Lower lobe of right lung (tissue), 2 donors: ENCODE results near the gene PRKG2. TPM values are rescaled to one million over a fixed set of nuclear protein-coding genes. Genes with fewer than 3 reads are reported as not detected.

Source experiments
- ATAC-seq, 2 donors: fragments of 200-7000 bp; cut with Tn5 transposase; one replicate each; pipeline ENCODE4 v1.9.1; 2020 to 2022; ENCODE audit warnings: mild to moderate bottlenecking in 2 of 2, moderate library complexity in 2 of 2
- DNase-seq: peaks from one replicate; pipeline ENCODE4 v3.0.0-alpha.2; 2020
- H3K27ac ChIP-seq: fragments of 200-600 bp; one replicate; pipeline ENCODE4 v1.8.0; 2022
- H3K27me3 ChIP-seq: fragments of 200-600 bp; one replicate; pipeline ENCODE4 v1.8.0; 2022; ENCODE audit warnings: low read depth
- H3K36me3 ChIP-seq: fragments of 200-600 bp; one replicate; pipeline ENCODE4 v1.8.0; 2022; ENCODE audit warnings: mild to moderate bottlenecking
- H3K4me1 ChIP-seq: fragments of 200-600 bp; one replicate; pipeline ENCODE4 v1.8.0; 2022
- H3K4me3 ChIP-seq: fragments of 200-600 bp; one replicate; pipeline ENCODE4 v1.8.0; 2022; ENCODE audit warnings: mild to moderate bottlenecking
- H3K9me3 ChIP-seq: fragments of 200-600 bp; one replicate; pipeline ENCODE4 v1.8.0; 2022
- CTCF ChIP-seq: fragments of 200-600 bp; IDR thresholded peaks from one replicate; pipeline ENCODE4 v1.8.0; 2022; ENCODE audit warnings: antibody characterized with exemption, mild to moderate bottlenecking
- intact Hi-C: fragments of 100-400 bp; cut with DNase I; formaldehyde crosslinking; loops from one replicate; pipeline ENCODE4 v1.11.0; 2022
- total RNA-seq: library from RNA; stranded (reverse); fragmentation: NEBNext Ultra II Directional; extraction: Animal tissue kit (Norgen Biotek cat#: 25700); gene quantifications from one replicate; pipeline ENCODE4 v1.2.1, GENCODE V29; 2021
- donor health status: DM: no; HTN: yes; CAD: no; lungs with severe emphysema.

PRKG2 gene
- total RNA-seq, 1 donor from 2014 or later: 6.4 TPM

DNA sequence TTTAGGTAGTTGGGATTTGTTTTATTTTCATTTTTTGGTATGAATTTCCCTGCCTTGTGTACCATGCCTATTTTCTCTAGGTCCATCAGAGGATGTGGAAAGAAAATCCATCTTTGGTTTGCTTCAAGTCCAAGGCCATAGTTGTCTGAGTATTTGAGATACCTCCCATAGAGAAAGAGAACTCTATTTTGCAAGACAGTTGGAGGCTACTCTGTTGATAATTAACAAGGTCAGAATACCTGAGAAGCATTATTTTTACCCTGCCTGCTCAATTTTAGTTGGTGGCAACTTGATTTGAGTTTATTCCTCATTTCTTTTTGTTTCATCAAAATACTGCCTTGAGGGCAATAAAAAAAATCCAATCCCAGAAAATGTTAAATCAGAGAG is 153.7 kb downstream of the PRKG2 start:
- no peaks in the 10 kb centered on the region for H3K27me3 ChIP-seq
- H3K9me3 ChIP-seq: no peaks in the 10 kb centered on the region
- no peak overlapping the region for H3K4me3 ChIP-seq
- ATAC-seq (no peak), DNase-seq (no peak)
- no peak for TF ChIP-seq CTCF
- H3K27ac ChIP-seq: no peak overlapping the region
- no peaks in the 10 kb centered on the region for H3K36me3 ChIP-seq
- H3K4me1 ChIP-seq: no peaks in the 10 kb centered on the region
- intact Hi-C loops: no loop called here

DNA sequence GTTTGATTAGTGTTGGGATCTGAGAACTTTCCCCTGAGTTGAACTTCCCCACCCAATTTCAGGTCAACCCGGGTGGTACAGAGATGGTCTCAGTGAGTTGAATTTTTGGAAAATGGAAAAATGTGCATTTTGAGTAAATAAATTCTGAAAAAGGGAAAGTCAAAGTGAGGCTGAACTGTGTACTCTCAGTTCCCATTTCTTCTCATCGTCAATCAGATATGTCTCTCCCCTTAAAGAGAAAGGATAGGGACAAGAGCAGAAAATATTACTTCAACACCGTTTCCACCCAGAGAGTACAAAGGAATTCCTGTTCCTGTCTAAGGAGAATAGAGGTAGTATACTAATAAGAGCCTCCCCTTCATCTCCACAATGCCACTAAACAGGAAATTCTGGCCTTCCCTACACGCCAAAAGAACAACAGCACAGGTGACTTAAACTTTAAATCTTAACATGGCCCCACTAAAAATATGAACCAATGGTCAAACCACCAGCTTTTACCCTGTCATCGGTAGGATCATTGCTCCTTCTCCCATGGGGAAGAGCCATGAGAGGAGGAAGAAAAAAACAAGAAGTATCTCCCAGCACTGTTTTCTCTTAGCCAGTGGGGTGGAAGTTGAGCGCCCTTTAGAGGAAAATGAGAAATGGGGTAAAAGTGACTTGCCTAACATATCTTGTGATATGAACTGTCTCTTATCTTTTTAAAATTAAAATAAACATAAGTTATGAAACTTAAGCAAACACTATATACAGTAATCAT is 154.3 kb downstream of the PRKG2 start:
- Histone ChIP-seq H3K36me3 (no peaks in the 10 kb centered on the region), H3K27me3 (no peaks in the 10 kb centered on the region), H3K27ac (no peak overlapping the region), H3K4me3 (no peak overlapping the region), H3K4me1 (no peaks in the 10 kb centered on the region), H3K9me3 (no peaks in the 10 kb centered on the region)
- ATAC-seq (peak; percentile 54 to 62), DNase-seq (no peak)
- intact Hi-C loops: no loop called here
- no peak for TF ChIP-seq CTCF

DNA sequence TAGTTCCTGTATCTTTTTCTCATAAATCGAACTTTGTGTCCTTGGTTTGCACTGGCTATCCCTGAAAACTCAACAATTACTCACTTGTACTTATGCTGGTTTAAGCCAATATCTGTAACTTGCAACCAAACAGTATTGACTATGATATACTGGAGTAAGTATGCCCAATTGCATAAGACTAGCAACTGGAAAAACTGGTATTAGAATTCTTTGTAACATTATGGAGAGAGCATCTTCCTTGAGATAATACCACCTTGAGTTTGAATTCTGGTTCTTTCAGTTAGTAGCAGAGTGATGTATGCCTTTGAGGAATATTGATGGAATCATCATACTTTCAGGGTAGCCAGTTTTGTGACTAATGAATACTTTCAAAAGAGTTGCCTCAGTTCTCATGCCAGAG is 156.4 kb downstream of the PRKG2 start:
- no peaks in the 10 kb centered on the region for H3K36me3 ChIP-seq
- no peaks in the 10 kb centered on the region for H3K27me3 ChIP-seq
- H3K4me1 ChIP-seq: no peaks in the 10 kb centered on the region
- no peaks in the 10 kb centered on the region for H3K9me3 ChIP-seq
- ATAC-seq (no peak), DNase-seq (no peak)
- no peak overlapping the region for H3K27ac ChIP-seq
- no peak overlapping the region for H3K4me3 ChIP-seq
- intact Hi-C loops: loop anchor here (10.0 kb wide), 1 partner anchor 694 kb away; no protein-coding TSS in a partner anchor
- TF ChIP-seq CTCF: no peak

- ATAC-seq (peak; percentile 72 to 85), DNase-seq (peak; percentile 63)
- Histone ChIP-seq H3K27ac (no peak overlapping the region), H3K4me1 (no peaks in the 10 kb centered on the region), H3K4me3 (no peak overlapping the region), H3K27me3 (no peaks in the 10 kb centered on the region), H3K9me3 (no peaks in the 10 kb centered on the region), H3K36me3 (no peaks in the 10 kb centered on the region)
- intact Hi-C loops: loop anchor here (10.0 kb wide), 1 partner anchor 688 kb away; no protein-coding TSS in a partner anchor
- peak; percentile 58 for TF ChIP-seq CTCF
These were observed 162.6 kb downstream of the PRKG2 start for GRCh38 chr4:81052119-81053068.

DNA sequence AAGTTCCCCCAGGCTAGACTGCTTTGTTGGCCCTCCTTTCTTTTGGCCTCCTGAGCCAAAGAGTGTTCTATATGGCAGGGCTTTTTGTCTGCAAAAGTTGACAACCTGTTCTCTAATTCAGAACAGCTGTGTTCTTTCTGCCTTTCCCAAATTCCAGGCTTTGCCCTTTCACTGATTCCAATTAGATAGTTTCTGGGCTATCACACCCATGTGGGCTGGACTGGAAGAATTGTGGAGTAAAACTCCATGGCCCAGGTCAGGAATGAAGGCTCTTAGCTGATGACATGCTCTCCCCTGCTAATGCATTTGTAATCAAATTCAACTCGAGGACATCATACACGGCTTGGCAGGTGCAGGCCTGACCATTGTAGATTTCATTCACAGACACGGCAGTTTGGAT is 165.1 kb downstream of the PRKG2 start:
- no peak overlapping the region for H3K27ac ChIP-seq
- no peak overlapping the region for H3K4me3 ChIP-seq
- no peak for TF ChIP-seq CTCF
- DNase-seq (no peak), ATAC-seq (no peak)
- intact Hi-C loops: loop anchor here (10.0 kb wide), 1 partner anchor 685 kb away; no protein-coding TSS in a partner anchor
- no peaks in the 10 kb centered on the region for H3K4me1 ChIP-seq
- no peaks in the 10 kb centered on the region for H3K9me3 ChIP-seq
- H3K36me3 ChIP-seq: no peaks in the 10 kb centered on the region
- H3K27me3 ChIP-seq: no peaks in the 10 kb centered on the region
